K562 (cell line): ENCODE measurements around the gene FBXL4.

Experiments
- JUN ChIP-seq, 2 experiments: sonication (generic) in 1 of 2; formaldehyde crosslinking in 1 of 2; IDR thresholded peaks; 2 replicates each; pipeline versions ENCODE4 v1.6.1 to v1.8.0; 2012 to 2022; ENCODE audit warnings: borderline replicate concordance in 2 of 2, mild to moderate bottlenecking in 2 of 2, improper control_type of control experiment in 1 of 2, low read depth in 1 of 2, low read length in 1 of 2, missing genetic modification reagents in 1 of 2
- SETDB1 ChIP-seq: IDR thresholded peaks from one replicate; pipeline ENCODE4 v1.6.1; 2012; ENCODE audit warnings: low read length, control low read depth, inconsistent platforms

DNA sequence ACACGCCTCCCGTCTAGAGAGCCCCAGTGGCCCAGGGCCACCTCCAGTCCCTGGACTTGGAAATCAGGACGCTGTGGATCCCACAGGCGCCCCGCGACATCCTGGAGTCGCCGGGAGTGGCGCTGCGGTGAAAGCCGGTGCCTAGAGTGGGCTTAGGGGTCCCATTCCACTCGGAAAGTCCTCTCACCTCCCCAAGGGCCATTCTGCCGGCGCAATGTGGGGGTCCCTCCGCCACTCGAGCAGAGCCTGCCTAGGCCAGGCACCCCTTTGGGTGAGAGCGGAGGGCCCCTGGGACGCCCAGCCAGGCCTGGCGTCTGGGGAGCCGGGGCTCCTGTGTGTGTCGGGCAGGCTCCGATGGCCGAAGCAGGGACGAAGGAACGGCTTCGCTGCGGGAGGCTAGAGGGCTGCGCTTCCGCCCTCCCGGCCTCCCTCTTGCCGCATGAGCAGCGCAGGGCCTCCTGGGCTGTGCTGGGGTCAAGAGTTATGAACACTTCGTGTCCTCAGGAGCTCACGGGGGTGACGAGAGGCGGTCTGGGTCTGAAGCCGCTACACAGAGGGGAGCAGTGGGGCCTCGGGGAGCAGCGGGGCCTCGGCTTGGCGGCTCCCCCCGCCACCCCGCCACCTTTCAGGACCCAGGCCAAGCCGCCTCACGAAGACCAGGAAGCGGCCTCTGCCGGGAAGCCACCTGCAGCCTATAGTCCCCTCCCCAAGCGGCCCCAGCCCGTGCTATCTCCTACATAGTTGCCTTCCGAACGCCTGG lies 99.8 kb downstream of the FBXL4 start:
- TF ChIP-seq JUN (IDR thresholded peaks at IDR 0.05; ENCODE audit: borderline replicate concordance, low read depth, low read length) (no peak), JUN (CRISPR knock-in tag; IDR thresholded peaks at IDR 0.05; ENCODE audit: borderline replicate concordance) (no peak), SETDB1 (no peak)
